NCI-H526 (cell line): ENCODE measurements around the gene DMC1.
"Not testable (repeated sequence)": the region's sequence is repeated elsewhere in the genome, so short reads cannot be mapped to it uniquely, and the experiment has no call there.

Source experiments
- DNase-seq, 2 experiments: peaks; one replicate each; lab custom pipeline; 2025; lab: John Stamatoyannopoulos, UW

Gene DMC1

GRCh38 chr22:38569972-38570778 lies at the start of gene DMC1:
Gene DMC1 (minus strand): TSS chr22:38570183. CDS start chr22:38568256, 1,927 bp downstream.
- peak; percentile 40 to 93 for DNase-seq

GRCh38 chr22:38618682-38619081 lies 48.7 kb upstream of the DMC1 start:
- no peak for DNase-seq

- DNase-seq: no peak
Observed at GRCh38 chr22:38618258-38618657, 48.3 kb upstream of the DMC1 start.

- not testable (repeated sequence) for DNase-seq
Observed at GRCh38 chr22:38615064-38615405, 45.1 kb upstream of the DMC1 start.

- DNase-seq: no peak
Observed at GRCh38 chr22:38614332-38615063, 44.5 kb upstream of the DMC1 start.

GRCh38 chr22:38613588-38613987 lies 43.6 kb upstream of the DMC1 start:
- no peak for DNase-seq

- DNase-seq: no peak
Observed at GRCh38 chr22:38612217-38613006, 42.4 kb upstream of the DMC1 start.

GRCh38 chr22:38611559-38611958 lies 41.6 kb upstream of the DMC1 start:
- no peak for DNase-seq

- DNase-seq: no peak
Observed at GRCh38 chr22:38610234-38610633, 40.3 kb upstream of the DMC1 start.

GRCh38 chr22:38608992-38609750 lies 39.2 kb upstream of the DMC1 start:
- DNase-seq: no peak

GRCh38 chr22:38607680-38608079 lies 37.7 kb upstream of the DMC1 start:
- no peak for DNase-seq

GRCh38 chr22:38602166-38602565 lies 32.2 kb upstream of the DMC1 start:
- no peak for DNase-seq

GRCh38 chr22:38601221-38601764 lies 31.3 kb upstream of the DMC1 start:
- no peak for DNase-seq

GRCh38 chr22:38599466-38599865 lies 29.5 kb upstream of the DMC1 start:
- DNase-seq: no peak

GRCh38 chr22:38582923-38583322 lies 12.9 kb upstream of the DMC1 start:
- not testable (repeated sequence) for DNase-seq

GRCh38 chr22:38578505-38578904 lies 8.5 kb upstream of the DMC1 start:
- DNase-seq: no peak

GRCh38 chr22:38572065-38572464 lies 2.1 kb upstream of the DMC1 start:
- DNase-seq: peak in 1 of 2 experiments; percentile 52

- DNase-seq: peak in 1 of 2 experiments; percentile 56
Observed at GRCh38 chr22:38570779-38571364, 889 bp upstream of the DMC1 start.

- DNase-seq: no peak
Observed at GRCh38 chr22:38569181-38569971, 607 bp downstream of the DMC1 start.
